ENCODE results near the gene GNAZ.

DNA sequence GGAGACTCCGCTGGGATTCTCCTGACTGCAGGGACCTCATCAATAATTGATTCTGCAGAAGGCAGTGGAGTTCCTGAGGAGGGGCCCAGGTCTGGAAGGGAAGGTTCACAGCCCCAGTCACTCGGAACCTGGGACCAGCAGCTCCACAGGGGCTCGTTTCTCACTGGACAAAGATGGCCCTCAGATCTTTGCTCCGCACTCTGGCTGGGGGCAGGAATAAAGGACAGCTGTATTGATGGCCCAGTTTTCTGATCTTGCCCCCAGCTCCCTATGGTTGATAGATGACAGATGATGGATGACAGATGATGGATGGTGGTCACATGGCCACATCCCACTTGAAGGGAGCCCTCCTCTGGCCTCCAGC, 98.7 kb downstream of the GNAZ start:
- TF ChIP-seq, protein P1, sequence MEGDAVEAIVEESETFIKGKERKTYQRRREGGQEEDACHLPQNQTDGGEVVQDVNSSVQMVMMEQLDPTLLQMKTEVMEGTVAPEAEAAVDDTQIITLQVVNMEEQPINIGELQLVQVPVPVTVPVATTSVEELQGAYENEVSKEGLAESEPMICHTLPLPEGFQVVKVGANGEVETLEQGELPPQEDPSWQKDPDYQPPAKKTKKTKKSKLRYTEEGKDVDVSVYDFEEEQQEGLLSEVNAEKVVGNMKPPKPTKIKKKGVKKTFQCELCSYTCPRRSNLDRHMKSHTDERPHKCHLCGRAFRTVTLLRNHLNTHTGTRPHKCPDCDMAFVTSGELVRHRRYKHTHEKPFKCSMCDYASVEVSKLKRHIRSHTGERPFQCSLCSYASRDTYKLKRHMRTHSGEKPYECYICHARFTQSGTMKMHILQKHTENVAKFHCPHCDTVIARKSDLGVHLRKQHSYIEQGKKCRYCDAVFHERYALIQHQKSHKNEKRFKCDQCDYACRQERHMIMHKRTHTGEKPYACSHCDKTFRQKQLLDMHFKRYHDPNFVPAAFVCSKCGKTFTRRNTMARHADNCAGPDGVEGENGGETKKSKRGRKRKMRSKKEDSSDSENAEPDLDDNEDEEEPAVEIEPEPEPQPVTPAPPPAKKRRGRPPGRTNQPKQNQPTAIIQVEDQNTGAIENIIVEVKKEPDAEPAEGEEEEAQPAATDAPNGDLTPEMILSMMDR (optimal IDR thresholded peaks at IDR 0.05 in 1 of 3, IDR thresholded peaks at IDR 0.05 in 1 of 3, conservative IDR thresholded peaks at IDR 0.05 in 1 of 3; ENCODE audit: extremely low read depth in 1 of 3, insufficient read depth in 2 of 3, low read length in 3 of 3), result no peak
- TF ChIP-seq EZH2 (IDR thresholded peaks at IDR 0.05; ENCODE audit: low read length), result no peak

All from keratinocyte (primary cell).